A673 (cell line): ENCODE results near the gene MOXD1. TPM values are rescaled to one million over a fixed set of nuclear protein-coding genes. Genes with fewer than 3 reads are reported as not detected.

ENCODE experiments used
- BruUV-seq: library from RNA; stranded (reverse); fragments of 400-500 nt; replicated peaks from 2 replicates; lab custom pipeline; 2021; lab: Mats Ljungman, UMichigan
- CTCF ChIA-PET: fragments of 300-600 bp; sonication (Branson Sonifier 250); formaldehyde crosslinking; loops from one replicate; lab custom pipeline; 2022; ENCODE audit warnings: antibody characterized with exemption; lab: Charles Lee
- POLR2A ChIA-PET: fragments of 300-600 bp; sonication (Branson Sonifier 250); formaldehyde crosslinking; loops from one replicate; lab custom pipeline; 2022; ENCODE audit warnings: antibody characterized with exemption; ENCODE audit not compliant: low non-redundant PET; lab: Charles Lee
- DNase-seq: peaks from one replicate; pipeline ENCODE4 v3.0.0-alpha.2; 2015; ENCODE audit warnings: low spot score
- H3K27ac ChIP-seq: fragments of 200-600 bp; sonication (generic); 2 replicates; pipeline ENCODE4 v1.5.1; 2016; ENCODE audit warnings: mixed run types, low read depth, mild to moderate bottlenecking, mixed read lengths, antibody characterized with exemption, low read length; ENCODE audit not compliant: poor library complexity, severe bottlenecking
- H3K27me3 ChIP-seq: fragments of 200-600 bp; sonication (generic); replicated peaks from 2 replicates; pipeline ENCODE4 v1.6.1; 2017; ENCODE audit warnings: mixed run types, low read depth, mild to moderate bottlenecking, mixed read lengths, antibody characterized with exemption, low read length; ENCODE audit not compliant: insufficient read depth, poor library complexity
- H3K36me3 ChIP-seq: fragments of 200-600 bp; sonication (generic); 2 replicates; pipeline ENCODE4 v1.6.1; 2016; ENCODE audit warnings: mixed run types, mild to moderate bottlenecking, mixed read lengths, antibody characterized with exemption, low read length; ENCODE audit not compliant: insufficient read depth, poor library complexity, severe bottlenecking
- H3K4me1 ChIP-seq: fragments of 200-600 bp; sonication (generic); 2 replicates; pipeline ENCODE4 v1.6.1; 2017; ENCODE audit warnings: mixed run types, mild to moderate bottlenecking, mixed read lengths, antibody characterized with exemption, low read length; ENCODE audit not compliant: insufficient read depth, poor library complexity, severe bottlenecking
- H3K4me3 ChIP-seq: fragments of 200-600 bp; sonication (generic); 2 replicates; pipeline ENCODE4 v1.5.1; 2016; ENCODE audit warnings: low read depth, mixed run types, mild to moderate bottlenecking, mixed read lengths, low read length; ENCODE audit not compliant: poor library complexity, severe bottlenecking
- H3K9me3 ChIP-seq: fragments of 200-600 bp; sonication (generic); 2 replicates; pipeline ENCODE4 v1.6.1; 2016; ENCODE audit warnings: mixed run types, low read depth, mild to moderate bottlenecking, mixed read lengths, antibody characterized with exemption, low read length; ENCODE audit not compliant: poor library complexity, severe bottlenecking
- EZH2 ChIP-seq: fragments of 200-600 bp; sonication (generic); IDR thresholded peaks from 2 replicates; pipeline ENCODE4 v1.6.1; 2017; ENCODE audit warnings: borderline replicate concordance, low read depth, mild to moderate bottlenecking, mixed read lengths, antibody characterized with exemption, low read length; ENCODE audit not compliant: poor library complexity, severe bottlenecking
- intact Hi-C: fragments of 100-400 bp; cut with micrococcal nuclease; formaldehyde crosslinking; loops from one replicate; pipeline ENCODE4 v1.10.0; 2022; ENCODE audit not compliant: unreplicated experiment
- total RNA-seq: library from RNA; stranded (reverse); gene quantifications from 2 replicates; pipeline ENCODE4 v1.2.3, GENCODE V29; 2021
- TF ChIP-seq, protein P1 (sequence below): fragments of 300-800, 200-600 bp; sonication (generic); conservative IDR thresholded peaks from 2 replicates; pipeline ENCODE4 v1.5.1; 2017; ENCODE audit warnings: low read depth, mild to moderate bottlenecking, antibody characterized with exemption, low read length, moderate library complexity, mixed read lengths

MOXD1 gene
- total RNA-seq, 1 experiment from 2014 or later: not detected

DNA sequence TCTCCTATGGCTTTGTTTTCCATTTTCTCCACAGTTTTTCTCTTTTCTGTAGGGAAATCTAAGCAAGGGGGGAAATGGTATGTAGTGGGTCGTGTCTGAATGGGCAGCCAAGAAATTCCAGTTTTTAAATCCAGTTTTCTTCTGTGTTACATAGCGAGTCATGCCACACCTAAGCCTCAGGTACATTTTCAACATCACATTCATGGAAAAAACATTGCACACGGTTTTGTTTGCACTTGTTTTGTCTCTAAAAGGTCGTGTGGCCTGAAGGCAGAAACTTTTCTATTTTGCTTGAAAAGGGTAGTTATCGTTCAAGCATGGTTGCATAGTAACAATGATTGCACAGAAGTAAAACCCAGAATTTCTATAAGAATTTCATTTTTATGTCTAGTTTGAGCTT is 70.5 kb downstream of the MOXD1 start:
- Histone ChIP-seq H3K27me3 (peaks cover 66% of the 10 kb centered on the region), H3K27ac (no peak overlapping the region), H3K9me3 (no peaks in the 10 kb centered on the region), H3K4me1 (no peaks in the 10 kb centered on the region), H3K4me3 (no peak overlapping the region), H3K36me3 (no peaks in the 10 kb centered on the region)
- POLR2A ChIA-PET: no interaction called here
- TF ChIP-seq, protein P1, sequence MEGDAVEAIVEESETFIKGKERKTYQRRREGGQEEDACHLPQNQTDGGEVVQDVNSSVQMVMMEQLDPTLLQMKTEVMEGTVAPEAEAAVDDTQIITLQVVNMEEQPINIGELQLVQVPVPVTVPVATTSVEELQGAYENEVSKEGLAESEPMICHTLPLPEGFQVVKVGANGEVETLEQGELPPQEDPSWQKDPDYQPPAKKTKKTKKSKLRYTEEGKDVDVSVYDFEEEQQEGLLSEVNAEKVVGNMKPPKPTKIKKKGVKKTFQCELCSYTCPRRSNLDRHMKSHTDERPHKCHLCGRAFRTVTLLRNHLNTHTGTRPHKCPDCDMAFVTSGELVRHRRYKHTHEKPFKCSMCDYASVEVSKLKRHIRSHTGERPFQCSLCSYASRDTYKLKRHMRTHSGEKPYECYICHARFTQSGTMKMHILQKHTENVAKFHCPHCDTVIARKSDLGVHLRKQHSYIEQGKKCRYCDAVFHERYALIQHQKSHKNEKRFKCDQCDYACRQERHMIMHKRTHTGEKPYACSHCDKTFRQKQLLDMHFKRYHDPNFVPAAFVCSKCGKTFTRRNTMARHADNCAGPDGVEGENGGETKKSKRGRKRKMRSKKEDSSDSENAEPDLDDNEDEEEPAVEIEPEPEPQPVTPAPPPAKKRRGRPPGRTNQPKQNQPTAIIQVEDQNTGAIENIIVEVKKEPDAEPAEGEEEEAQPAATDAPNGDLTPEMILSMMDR: no peak
- no peak for TF ChIP-seq EZH2
- intact Hi-C loops: no loop called here
- no peak for DNase-seq
- CTCF ChIA-PET: no interaction called here
- BruUV-seq: no TSS peak

DNA sequence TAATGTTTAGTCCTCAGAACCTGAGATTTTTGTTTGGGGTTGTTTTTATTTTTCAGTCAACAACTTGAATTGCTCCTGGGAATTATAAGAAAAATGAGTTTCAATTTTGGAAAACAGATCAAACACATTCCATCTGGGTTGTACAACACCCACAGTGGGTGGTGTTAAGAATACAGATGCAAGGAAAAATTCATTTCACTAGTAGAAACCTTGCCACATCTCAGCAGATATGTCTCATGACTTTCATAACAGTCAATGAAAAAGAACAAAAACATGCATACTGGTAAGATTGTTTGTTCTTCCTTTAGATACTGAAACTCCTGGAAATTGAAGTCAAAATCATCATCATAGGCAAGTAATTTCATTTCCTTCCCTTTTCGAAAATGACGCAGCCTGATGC is 78.9 kb downstream of the MOXD1 start:
- H3K27ac ChIP-seq: no peak overlapping the region
- peaks cover 62% of the 10 kb centered on the region for H3K27me3 ChIP-seq
- H3K36me3 ChIP-seq: no peaks in the 10 kb centered on the region
- H3K4me3 ChIP-seq: no peak overlapping the region
- no peak for TF ChIP-seq EZH2
- TF ChIP-seq, protein P1: no peak
- no peaks in the 10 kb centered on the region for H3K4me1 ChIP-seq
- ChIA-PET POLR2A (no interaction called here), CTCF (no interaction called here)
- intact Hi-C loops: no loop called here
- no peak for DNase-seq
- BruUV-seq: no TSS peak
- no peaks in the 10 kb centered on the region for H3K9me3 ChIP-seq

DNA sequence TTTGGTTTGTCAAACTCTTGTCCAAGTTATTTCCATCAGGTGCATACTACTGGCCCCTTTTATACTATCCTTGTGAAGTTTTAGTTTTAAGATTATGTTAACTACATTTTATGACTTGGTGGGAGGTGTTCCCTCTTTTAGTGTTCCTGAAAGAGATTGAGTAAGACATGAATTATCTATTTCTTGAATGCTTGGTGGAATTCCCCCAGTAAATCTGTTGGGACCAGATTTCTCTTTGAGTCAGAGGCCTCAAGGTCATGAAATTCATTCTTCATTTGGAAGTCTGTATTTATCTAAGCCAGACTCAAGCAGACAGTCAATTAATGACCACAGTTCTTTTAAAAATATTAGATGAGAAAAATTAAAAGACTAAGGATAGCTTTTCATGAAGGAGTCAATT is 81.3 kb downstream of the MOXD1 start:
- H3K27me3 ChIP-seq: peaks cover 60% of the 10 kb centered on the region
- ChIA-PET POLR2A (no interaction called here), CTCF (no interaction called here)
- H3K36me3 ChIP-seq: no peaks in the 10 kb centered on the region
- no TSS peak for BruUV-seq
- no peaks in the 10 kb centered on the region for H3K9me3 ChIP-seq
- H3K4me1 ChIP-seq: no peaks in the 10 kb centered on the region
- no peak overlapping the region for H3K27ac ChIP-seq
- DNase-seq: no peak
- intact Hi-C loops: no loop called here
- TF ChIP-seq EZH2: no peak
- TF ChIP-seq, protein P1: no peak
- H3K4me3 ChIP-seq: no peak overlapping the region
